ENCODE results near the gene TRIM66.

The TRIM66 gene

DNA sequence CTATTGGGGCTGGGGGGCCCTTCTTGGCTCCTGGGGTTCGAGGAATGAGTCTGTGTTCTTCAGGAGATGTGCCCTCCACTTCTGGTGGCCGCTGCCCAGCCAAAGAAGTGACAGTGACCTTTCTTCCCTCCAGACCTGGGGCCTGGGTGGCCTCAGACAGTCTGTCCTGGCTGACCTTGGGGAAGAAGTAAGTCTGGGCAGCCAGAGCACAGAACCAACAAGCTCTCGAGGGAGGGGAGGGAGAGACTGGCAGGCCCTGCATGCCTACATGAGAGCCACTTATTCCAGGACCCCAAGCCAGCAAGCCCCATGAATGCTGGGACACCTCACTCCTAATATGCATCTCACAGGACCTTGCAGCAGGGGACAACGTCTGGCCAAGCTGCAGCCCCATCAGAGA, 61.3 kb downstream of the TRIM66 start:
- Histone ChIP-seq H3K27me3 (replicated peaks; ENCODE audit: control insufficient read depth, insufficient read depth, low read length) (no peaks in the 10 kb centered on the region), H3K4me3 (replicated peaks; ENCODE audit: low read depth, low read length) (no peak overlapping the region), H3K36me3 (ENCODE audit: control insufficient read depth, insufficient read depth, low read length) (peaks cover 57% of the 10 kb centered on the region)
- TF ChIP-seq, protein P1, sequence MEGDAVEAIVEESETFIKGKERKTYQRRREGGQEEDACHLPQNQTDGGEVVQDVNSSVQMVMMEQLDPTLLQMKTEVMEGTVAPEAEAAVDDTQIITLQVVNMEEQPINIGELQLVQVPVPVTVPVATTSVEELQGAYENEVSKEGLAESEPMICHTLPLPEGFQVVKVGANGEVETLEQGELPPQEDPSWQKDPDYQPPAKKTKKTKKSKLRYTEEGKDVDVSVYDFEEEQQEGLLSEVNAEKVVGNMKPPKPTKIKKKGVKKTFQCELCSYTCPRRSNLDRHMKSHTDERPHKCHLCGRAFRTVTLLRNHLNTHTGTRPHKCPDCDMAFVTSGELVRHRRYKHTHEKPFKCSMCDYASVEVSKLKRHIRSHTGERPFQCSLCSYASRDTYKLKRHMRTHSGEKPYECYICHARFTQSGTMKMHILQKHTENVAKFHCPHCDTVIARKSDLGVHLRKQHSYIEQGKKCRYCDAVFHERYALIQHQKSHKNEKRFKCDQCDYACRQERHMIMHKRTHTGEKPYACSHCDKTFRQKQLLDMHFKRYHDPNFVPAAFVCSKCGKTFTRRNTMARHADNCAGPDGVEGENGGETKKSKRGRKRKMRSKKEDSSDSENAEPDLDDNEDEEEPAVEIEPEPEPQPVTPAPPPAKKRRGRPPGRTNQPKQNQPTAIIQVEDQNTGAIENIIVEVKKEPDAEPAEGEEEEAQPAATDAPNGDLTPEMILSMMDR (IDR thresholded peaks at IDR 0.05; ENCODE audit: insufficient read depth, low read length, poor library complexity, severe bottlenecking), result no peak
- no peak for DNase-seq (ENCODE audit: extremely low read depth, insufficient read length)

DNA sequence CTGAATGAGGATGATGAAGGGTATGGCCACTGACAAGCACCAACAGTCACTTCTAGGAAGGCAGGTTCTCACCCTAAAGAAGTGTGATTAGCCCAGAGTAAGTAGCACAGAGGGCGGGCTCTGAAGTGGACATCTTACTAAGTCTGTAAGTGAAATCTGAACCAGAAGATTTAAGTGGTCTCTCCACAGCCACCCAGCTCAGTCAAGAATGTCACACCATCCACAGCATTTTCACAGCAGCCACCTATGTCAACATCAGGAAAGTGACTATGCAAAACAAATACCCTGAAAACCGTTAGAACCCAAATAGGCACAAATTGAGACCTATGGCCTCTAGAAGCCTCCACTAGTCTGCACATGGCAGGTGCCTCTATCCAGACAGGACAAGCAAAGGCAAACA, 65.4 kb downstream of the TRIM66 start:
- TF ChIP-seq, protein P1 (IDR thresholded peaks at IDR 0.05; ENCODE audit: insufficient read depth, low read length, poor library complexity, severe bottlenecking), result no peak
- Histone ChIP-seq H3K4me3 (replicated peaks; ENCODE audit: low read depth, low read length) (no peak overlapping the region), H3K27me3 (replicated peaks; ENCODE audit: control insufficient read depth, insufficient read depth, low read length) (no peaks in the 10 kb centered on the region), H3K36me3 (ENCODE audit: control insufficient read depth, insufficient read depth, low read length) (peaks cover 44% of the 10 kb centered on the region)
- no peak for DNase-seq (ENCODE audit: extremely low read depth, insufficient read length)

DNA sequence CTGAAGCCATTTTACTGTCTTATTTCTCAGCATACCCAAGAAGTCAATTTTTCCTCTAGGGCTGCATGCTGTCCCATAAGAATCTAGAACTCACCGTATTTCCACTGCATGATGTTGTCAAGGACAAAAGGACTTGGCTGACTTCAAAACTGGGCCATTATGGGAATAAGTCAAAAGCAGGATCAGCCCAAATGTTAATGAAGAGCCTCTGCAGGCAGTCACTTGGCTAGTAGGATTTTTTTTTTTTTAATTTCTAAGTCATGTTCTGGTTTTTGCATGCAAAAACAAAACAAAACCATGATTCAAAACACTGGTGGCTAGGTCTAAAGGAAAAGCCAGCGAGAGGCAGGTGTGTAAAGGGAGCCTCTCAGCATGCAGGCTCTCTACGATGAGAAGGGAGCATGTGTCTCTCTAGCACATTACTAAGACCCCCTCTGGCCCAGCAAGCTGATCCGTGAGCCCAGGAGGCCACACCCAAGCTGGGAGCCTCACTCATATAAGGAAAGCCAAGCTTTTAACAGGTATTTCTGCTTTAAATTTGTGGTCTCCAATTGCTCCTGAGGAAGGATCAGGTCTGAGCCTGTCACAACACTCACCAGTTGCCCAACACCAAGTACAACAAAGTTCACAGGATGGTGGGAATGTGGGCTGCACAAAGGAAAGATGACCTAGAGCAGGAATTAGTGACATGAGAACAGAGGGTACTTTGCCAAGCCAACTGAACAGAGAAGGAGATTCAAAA, 67.0 kb downstream of the TRIM66 start:
- H3K4me3 ChIP-seq (replicated peaks; ENCODE audit: low read depth, low read length), result no peak overlapping the region
- H3K36me3 ChIP-seq (ENCODE audit: control insufficient read depth, insufficient read depth, low read length), result peaks cover 29% of the 10 kb centered on the region
- H3K27me3 ChIP-seq (replicated peaks; ENCODE audit: control insufficient read depth, insufficient read depth, low read length), result no peaks in the 10 kb centered on the region
- TF ChIP-seq, protein P1 (IDR thresholded peaks at IDR 0.05; ENCODE audit: insufficient read depth, low read length, poor library complexity, severe bottlenecking), result no peak
- DNase-seq (ENCODE audit: extremely low read depth, insufficient read length), result no peak

DNA sequence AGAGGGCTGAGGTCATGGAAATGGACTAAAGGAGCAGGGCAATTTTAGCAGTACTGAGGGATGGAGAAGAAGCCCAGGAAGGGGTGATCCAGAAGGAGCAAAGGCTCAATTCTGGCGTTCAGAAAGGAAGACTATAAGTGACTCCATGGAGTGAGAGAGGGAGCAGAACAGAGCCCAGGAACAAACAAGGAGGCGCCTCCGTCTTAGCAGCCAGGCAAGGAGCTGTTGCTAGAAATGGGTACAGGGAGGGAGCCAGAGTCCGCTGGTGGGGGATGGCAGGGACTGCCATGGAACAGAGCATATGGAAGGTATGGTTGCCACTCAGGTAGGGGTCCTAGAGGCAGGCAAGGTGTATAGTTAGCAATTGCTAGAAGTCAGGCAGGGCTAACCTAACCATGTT, 68.0 kb downstream of the TRIM66 start:
- peaks cover 23% of the 10 kb centered on the region for H3K36me3 ChIP-seq (ENCODE audit: control insufficient read depth, insufficient read depth, low read length)
- no peak for DNase-seq (ENCODE audit: extremely low read depth, insufficient read length)
- H3K27me3 ChIP-seq (replicated peaks; ENCODE audit: control insufficient read depth, insufficient read depth, low read length), result no peaks in the 10 kb centered on the region
- TF ChIP-seq, protein P1 (IDR thresholded peaks at IDR 0.05; ENCODE audit: insufficient read depth, low read length, poor library complexity, severe bottlenecking), result no peak
- no peak overlapping the region for H3K4me3 ChIP-seq (replicated peaks; ENCODE audit: low read depth, low read length)

DNA sequence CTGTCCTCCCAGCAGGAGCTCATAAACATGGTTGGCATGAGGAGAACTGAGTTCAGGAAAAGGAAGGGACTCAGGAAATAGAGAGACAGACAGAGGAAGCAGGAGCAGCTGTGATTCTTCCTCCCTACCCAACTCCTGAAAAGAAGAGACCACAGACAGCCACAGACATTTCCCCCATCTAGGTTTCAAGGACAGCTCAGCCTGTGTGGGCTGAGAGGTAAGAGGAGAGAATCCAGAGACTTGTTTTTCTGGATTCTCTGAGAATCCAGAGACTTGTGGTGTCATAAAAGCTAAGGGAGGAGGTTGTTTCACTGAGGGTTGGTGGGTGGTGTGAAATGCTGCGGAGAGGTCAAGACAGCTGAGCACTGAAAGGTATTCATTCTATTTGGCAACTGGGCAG, 69.4 kb downstream of the TRIM66 start:
- Histone ChIP-seq H3K36me3 (ENCODE audit: control insufficient read depth, insufficient read depth, low read length) (peaks cover 12% of the 10 kb centered on the region), H3K27me3 (replicated peaks; ENCODE audit: control insufficient read depth, insufficient read depth, low read length) (no peaks in the 10 kb centered on the region), H3K4me3 (replicated peaks; ENCODE audit: low read depth, low read length) (no peak overlapping the region)
- no peak for DNase-seq (ENCODE audit: extremely low read depth, insufficient read length)
- TF ChIP-seq, protein P1 (IDR thresholded peaks at IDR 0.05; ENCODE audit: insufficient read depth, low read length, poor library complexity, severe bottlenecking), result no peak

DNA sequence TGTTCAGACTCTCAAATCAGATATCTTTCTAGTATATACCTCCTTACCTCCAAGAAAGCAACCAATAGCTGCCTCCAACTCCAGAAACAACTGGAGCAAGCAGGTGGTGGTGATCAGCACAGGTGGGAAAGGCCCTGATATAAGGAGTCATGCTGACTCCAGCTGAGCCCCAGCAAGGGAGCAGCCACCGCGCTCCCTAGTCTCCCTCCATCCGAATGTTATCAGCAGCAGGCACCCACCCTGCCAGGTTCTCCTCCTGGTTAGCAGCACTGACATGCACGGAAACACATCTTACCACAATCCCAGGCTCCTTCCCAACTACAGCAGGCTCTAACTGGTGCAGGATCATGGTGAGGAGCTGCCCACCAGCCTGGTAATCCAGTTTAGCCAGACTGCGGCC, 69.9 kb downstream of the TRIM66 start:
- Histone ChIP-seq H3K4me3 (replicated peaks; ENCODE audit: low read depth, low read length) (no peak overlapping the region), H3K27me3 (replicated peaks; ENCODE audit: control insufficient read depth, insufficient read depth, low read length) (no peaks in the 10 kb centered on the region), H3K36me3 (ENCODE audit: control insufficient read depth, insufficient read depth, low read length) (peaks cover 11% of the 10 kb centered on the region)
- TF ChIP-seq, protein P1 (IDR thresholded peaks at IDR 0.05; ENCODE audit: insufficient read depth, low read length, poor library complexity, severe bottlenecking), result no peak
- no peak for DNase-seq (ENCODE audit: extremely low read depth, insufficient read length)
